GM18861 (cell line): ENCODE results near the gene KLHL7.
"Not testable (repeated sequence)": the region's sequence is repeated elsewhere in the genome, so short reads cannot be mapped to it uniquely, and the experiment has no call there.

Experiments
- ATAC-seq: cut with Tn5 transposase; IDR thresholded peaks from one replicate; pipeline ENCODE4 v1.9.1; 2021; ENCODE audit not compliant: unreplicated experiment

Gene KLHL7

GRCh38 chr7:23106823-23107663 is 1.5 kb downstream of the KLHL7 start:
- no peak for ATAC-seq

GRCh38 chr7:23107781-23108180 is 2.2 kb downstream of the KLHL7 start:
- ATAC-seq: no peak

DNA sequence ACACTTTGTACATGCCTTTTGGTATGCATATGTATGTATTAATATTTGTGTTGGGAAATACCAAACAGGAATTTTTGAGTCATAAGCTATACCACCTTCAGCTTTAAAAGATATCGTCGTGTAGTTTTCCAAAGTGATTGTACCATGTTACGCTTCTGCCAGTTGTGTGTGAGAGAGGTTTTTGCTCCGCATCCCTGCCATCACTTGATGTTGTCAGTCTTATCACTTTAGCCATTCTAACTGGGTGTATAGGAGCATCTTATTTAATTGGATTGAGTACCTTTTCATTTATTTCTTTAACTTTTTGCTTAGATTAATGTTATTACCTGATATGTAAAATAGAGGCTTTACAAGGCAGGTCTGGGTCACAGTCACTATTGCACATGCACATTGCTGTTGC is 3.4 kb downstream of the KLHL7 start:
- ATAC-seq: no peak

DNA sequence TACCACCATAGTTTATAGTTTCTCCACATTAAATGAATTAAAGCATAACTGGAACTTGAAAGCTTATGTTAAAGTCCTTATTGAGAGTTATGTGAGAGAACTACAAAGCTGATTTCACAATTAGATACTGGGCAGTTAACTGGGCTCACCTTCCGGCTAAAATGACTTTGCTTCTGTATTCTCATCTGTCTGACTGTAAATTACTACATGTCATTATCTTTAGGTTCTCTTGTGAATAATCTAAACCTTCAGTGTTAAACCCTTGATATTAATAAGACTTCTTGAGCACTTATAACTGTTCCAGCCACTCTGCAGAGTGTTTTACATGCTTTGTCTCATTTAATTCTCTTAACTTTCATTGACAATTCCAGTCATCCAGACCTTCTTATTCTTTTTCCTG is 3.9 kb downstream of the KLHL7 start:
- ATAC-seq: no peak

- no peak for ATAC-seq
Observed at GRCh38 chr7:23114896-23115295, 9.3 kb downstream of the KLHL7 start.

- ATAC-seq: no peak
Observed at GRCh38 chr7:23115991-23116390, 10.4 kb downstream of the KLHL7 start.

- no peak for ATAC-seq
Observed at GRCh38 chr7:23117841-23118240, 12.3 kb downstream of the KLHL7 start.

DNA sequence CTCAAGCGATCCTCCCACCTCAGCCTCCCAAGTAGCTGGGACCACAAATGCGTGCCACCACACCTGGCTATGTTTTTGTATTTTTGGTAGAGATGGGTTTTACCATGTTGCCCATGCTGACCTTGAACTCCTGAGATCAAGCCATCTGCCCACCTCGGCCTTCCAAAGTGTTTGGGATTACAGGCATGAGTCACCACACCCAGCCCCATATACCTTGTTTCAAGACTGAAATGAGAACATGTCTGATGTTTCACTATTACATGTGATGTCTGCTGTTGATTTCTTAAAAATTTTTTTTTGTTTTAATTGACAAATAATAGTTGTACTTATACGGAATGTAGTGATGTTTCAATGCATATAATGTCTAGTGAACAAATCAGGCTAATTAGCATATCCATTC is 14.5 kb downstream of the KLHL7 start:
- no peak for ATAC-seq

DNA sequence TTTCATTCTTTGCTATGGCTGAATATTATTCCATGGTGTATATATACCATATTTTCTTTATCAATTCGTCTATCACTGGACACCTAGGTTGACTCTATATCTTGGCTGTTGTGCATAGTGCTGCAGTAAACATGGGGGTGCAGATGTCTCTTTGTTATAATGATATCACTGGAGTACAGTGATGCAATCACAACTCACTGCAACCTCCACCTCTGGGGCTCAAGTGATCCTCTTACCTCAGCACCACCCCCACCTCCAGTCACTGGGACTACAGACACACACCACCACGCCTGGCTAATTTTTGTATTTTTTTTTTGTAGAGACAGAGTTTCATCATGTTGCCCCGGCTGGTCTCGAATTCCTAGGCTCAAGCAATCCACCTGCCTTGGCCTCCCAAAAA is 15.6 kb downstream of the KLHL7 start:
- ATAC-seq: no peak

- no peak for ATAC-seq
Observed at GRCh38 chr7:23123007-23123406, 17.4 kb downstream of the KLHL7 start.

DNA sequence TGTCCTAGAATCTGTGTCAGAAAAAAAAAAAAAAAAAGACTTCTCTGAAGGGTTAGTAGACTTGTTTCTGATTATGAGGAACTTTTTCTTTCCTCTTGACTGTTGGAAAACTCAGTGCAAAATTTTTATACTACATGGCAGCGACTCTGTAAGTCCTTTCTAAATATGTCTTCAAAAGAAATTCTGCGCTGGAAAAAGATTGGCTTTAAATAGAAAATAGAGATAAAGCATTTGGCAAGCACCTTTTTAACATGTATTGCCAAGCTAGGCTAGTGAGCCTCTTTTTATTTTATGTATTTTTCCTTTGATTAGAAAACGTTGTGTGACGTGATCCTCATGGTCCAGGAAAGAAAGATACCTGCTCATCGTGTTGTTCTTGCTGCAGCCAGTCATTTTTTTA is 17.9 kb downstream of the KLHL7 start:
- no peak for ATAC-seq

GRCh38 chr7:23129036-23129435 is 23.5 kb downstream of the KLHL7 start:
- ATAC-seq: no peak

DNA sequence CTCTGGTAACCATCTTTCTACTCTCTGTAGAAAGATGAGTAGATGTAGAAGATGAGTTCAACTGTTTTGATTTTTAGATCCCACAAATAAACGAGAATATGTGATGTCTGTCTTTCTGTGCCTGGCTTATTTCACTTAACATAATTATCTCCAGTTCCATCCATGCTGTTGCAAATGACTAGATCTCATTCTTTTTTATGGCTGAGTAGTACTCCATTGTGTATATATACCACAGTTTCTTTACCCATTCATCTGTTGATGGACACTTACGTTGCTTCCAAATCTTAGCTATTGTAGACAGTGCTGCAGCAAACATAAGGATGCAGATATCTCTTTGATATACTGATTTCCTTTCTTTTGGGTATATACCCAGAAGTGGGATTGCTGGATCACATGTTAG is 26.2 kb downstream of the KLHL7 start:
- ATAC-seq: not testable (repeated sequence)

DNA sequence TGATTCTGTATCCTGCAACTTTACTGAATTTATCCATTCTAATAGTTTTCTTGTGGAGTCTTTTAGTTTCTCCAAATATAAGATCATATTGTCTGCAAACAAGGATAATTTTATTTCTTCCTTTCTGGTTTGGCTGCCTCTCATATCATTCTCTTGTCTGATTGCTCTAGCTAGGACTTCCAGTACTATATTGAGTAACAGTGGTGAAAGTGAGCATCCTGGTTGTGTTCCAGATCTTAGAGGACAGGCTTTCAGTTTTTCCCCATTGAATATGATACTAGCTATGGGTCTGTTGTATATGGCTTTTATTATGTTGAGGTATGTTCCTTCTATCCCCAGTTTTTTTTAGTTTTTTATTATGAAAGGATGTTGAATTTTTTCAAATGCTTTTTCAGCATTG is 28.2 kb downstream of the KLHL7 start:
- ATAC-seq: no peak

- ATAC-seq: no peak
Observed at GRCh38 chr7:23135755-23136154, 30.2 kb downstream of the KLHL7 start.

- ATAC-seq: no peak
Observed at GRCh38 chr7:23136216-23136615, 30.6 kb downstream of the KLHL7 start.

GRCh38 chr7:23157679-23158078 is 52.1 kb downstream of the KLHL7 start:
- ATAC-seq: no peak

- ATAC-seq: no peak
Observed at GRCh38 chr7:23158546-23158945, 53.0 kb downstream of the KLHL7 start.

GRCh38 chr7:23161482-23161881 is 55.9 kb downstream of the KLHL7 start:
- no peak for ATAC-seq

GRCh38 chr7:23164846-23165245 is 59.3 kb downstream of the KLHL7 start:
- no peak for ATAC-seq

- no peak for ATAC-seq
Observed at GRCh38 chr7:23165316-23165715, 59.7 kb downstream of the KLHL7 start.

DNA sequence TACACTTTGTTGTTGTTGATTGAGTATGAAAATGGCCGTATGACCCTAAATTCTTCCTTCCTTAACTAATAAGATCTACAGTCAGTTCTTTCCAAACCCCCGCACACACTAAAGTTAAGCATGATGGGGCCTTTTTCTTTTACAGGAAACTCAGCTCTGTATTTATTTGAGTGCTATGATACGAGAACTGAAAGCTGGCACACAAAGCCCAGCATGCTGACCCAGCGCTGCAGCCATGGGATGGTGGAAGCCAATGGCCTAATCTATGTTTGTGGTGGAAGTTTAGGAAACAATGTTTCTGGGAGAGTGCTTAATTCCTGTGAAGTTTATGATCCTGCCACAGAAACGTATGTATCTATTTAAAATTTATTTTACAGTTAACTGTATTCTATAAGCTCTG is 62.1 kb downstream of the KLHL7 start:
- ATAC-seq: no peak
